Stimulated activated CD4-positive, alpha-beta T cell treated with anti-CD3 and anti-CD28 coated beads, Interleukin-2, amount 100 ng/mL, for 24 hours (primary cell): Measurements from ENCODE around the gene COG2.
"Not testable (repeated sequence)": the region's sequence is repeated elsewhere in the genome, so short reads cannot be mapped to it uniquely, and the experiment has no call there.

Experiments used
- DNase-seq, 2 donors: peaks; one replicate each; pipeline ENCODE4 v3.0.0-alpha.2; 2020

COG2 gene

DNA sequence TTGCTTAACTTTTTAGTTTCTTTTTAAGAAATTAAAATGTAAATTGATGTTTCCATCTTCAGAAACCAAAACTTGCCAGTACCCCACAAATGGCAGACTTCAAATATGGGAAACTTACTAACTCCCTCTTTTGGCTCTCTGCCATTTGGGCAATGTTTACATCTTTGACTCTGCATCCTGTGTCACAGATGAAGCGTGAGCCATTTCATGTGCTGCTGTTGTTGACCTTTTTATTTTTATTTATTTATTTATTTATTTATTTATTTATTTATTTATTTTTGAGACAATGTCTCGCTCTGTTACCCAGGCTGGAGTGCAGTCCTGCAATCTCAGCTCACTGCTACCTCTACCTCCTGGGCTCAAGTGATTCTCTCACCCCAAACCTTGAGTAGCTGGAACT lies 16.0 kb upstream of the COG2 start:
- no peak for DNase-seq

- DNase-seq: no peak
These were observed 14.5 kb upstream of the COG2 start for GRCh38 chr1:230627767-230628166.

DNA sequence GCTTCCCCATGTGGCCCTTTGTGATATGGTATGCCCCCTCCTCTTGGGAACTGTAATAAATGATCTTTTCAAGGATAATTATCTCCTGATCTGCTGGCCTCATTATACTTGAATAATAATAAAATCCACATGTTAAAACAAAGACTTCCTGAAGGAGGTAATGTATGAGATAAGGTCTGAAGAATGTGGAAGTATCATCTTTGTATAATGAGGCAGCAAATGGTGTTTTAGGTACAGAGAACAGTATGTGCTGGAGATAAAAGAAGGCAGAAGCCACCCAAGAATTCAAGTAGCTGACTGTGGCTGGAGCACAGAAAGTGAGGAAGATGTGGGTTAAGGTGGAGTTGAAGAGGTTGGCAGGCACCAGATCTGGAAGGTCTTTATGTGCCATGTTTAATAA lies 12.8 kb upstream of the COG2 start:
- DNase-seq: no peak

DNA sequence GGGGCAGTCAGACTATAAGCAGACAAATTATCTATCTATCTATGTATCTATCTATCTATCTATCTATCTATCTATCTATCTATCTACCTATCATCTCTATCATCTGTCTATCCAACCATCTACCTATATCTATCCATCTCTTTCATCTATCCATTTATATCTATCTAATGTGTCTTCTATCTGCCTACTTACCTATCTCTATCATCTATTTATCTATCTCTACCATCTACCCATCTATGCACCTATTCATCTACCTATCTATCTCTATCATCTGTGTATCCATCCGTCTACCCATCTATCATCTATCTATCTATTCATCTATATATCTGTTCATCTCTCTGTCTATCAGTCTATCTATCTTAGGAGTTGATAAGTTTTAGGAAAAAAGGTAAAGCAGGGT lies 10.8 kb upstream of the COG2 start:
- DNase-seq: no peak

DNA sequence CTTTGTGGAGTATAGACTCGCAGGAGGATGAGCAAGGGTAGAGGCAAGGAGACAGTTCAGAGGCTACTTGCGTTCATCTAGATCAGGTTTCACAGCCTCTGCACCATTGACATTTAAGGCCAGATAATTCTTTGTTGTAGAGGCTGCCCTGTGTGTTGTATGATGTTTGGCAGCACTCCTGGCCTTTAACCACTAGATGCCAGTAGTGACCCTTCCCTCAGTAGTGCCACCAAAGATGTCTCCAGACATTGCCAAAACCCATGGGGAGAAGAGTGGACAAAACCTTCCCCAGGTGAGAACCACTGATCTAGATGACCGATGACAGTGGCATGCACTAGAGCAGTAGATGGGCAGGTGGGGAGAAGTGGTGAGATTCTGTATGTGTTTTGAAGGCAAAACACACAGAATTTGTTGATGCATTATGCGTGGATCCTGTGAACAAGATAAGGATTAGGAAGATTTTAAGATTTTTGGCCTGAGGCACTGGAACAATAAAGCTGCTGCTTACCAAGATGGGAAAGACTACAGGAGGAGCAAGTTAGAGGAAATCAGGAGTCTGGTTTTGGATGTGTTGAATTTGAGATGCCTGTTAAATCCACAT lies 9.9 kb upstream of the COG2 start:
- DNase-seq: no peak

DNA sequence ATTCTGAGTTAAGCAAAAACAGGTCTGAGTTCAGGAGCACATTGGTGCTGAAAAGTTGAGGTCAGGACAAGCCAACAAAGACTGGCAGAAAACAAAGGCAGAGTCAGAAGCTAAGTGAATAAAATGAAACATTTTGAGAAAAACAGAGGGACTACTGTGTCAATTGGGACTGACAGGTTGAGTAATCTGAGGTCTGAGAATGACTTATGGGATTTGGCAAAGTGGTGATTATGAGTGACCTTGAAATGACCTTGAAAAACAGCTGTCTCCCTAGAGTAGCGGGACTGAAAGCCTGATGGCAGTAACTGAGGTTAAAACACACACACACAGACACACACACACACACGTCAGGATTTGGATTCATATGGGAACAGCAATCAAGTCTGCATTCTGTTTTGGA lies 8.8 kb upstream of the COG2 start:
- DNase-seq: no peak

DNA sequence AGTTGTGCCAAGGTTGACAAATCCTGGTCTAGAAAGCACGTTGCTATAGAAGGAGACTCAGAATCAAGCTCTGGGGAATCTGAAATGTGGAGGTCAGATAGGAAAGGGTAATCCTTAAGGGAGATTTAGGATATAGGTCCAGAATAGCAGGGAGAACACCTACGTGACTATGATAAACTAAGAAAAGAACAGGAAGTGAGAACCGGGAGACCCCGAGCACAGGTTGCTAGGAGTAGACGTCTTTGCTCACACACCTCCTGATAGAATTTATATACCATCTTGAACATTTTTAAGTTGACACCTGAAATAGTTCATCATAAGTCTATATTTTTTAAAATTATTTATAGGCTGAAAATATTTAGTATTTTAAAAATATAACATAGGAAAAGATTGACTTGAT lies 7.9 kb upstream of the COG2 start:
- no peak for DNase-seq

- DNase-seq: peak in 1 of 2 donors; percentile 8
These were observed 5.6 kb upstream of the COG2 start for GRCh38 chr1:230636575-230637148.

DNA sequence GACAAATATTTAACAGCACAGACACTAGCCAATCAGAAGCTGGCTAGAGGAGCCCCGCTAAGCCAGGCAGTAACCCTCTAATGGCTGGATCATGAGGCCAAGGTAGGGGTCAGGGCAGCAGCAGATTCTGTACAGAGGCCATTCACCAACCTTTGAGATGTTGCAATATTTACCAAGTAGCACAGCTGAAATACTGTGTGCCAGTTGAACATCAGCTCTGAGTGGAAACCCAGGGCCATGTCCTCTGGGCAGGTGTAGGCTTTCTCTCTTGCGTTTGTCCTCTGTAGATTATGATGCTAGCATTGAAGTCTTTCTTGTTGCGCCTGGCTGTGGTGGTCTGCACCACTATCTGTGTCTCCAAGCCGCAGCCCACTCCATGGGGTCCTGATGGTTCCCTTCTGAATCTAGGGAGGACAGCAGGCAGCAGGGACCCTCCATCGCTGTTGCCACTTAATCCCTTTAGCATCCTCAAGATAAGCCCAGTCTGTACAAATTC lies 2.5 kb upstream of the COG2 start:
- DNase-seq: no peak

GRCh38 chr1:230641346-230641745 lies 935 bp upstream of the COG2 start:
- no peak for DNase-seq

DNA sequence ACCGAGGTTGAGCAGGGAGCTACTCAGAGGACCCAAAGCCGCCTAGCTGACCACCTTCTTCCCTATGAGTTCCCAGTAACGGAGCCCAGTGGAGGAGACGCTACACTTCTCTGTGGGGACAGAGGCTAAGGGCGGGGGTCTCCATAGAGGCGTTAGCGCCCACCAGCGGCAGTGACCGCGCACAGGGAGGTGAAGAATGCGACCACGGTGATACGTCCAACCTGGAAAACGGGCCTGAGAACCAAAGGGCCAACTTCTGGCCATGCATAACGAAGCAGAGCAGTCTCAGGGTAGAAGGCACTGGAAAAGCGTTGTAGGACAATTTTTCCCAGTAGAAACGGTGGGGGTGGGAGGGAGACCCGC lies 400 bp upstream of the COG2 start:
- DNase-seq: peak in 1 of 2 donors; percentile 20

DNA sequence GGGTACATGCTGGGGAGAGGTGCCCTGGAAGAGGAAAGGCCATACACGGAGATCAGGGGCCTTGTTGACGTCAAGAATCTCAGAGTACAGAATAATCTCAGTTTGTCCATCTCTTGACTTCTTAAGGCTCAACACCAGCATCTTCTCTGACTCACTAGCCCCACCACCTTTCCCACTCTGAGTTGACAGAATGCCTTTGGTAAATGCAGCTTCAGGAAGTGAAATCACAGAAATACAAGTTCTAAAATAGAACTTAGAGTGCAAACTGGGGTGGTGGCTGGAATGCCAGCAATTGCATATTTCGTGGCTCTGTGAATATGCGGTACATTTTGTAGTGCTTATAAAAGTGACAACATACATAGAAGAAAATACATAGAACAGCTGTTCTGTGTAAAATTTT lies 1.6 kb downstream of the COG2 start:
- no peak for DNase-seq

GRCh38 chr1:230646710-230647302 lies 4.5 kb downstream of the COG2 start:
- DNase-seq: no peak

GRCh38 chr1:230647321-230647720 lies 5.0 kb downstream of the COG2 start:
- DNase-seq: no peak

- DNase-seq: no peak
These were observed 5.8 kb downstream of the COG2 start for GRCh38 chr1:230648114-230648513.

DNA sequence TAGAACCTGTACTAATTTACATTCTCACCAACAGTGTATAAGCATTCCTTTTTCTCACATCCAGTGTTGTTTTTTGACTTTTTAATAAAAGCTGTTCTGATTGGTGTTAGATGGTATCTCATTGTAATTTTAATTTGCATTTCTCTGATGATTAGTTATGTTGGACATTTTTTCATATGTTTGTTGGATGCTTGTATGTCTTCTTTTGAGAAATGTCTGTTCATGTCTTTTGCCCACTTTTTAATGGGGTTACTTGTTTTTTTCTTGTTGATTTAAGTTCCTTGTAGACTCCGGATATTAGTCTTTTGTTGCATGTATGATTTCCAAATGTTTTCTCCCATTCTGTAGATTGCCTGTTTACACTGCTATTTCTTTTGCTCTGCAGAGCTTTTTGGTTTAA lies 8.0 kb downstream of the COG2 start:
- DNase-seq: no peak

GRCh38 chr1:230651235-230651634 lies 9.0 kb downstream of the COG2 start:
- no peak for DNase-seq

GRCh38 chr1:230656719-230657118 lies 14.4 kb downstream of the COG2 start:
- DNase-seq: not testable (repeated sequence)

DNA sequence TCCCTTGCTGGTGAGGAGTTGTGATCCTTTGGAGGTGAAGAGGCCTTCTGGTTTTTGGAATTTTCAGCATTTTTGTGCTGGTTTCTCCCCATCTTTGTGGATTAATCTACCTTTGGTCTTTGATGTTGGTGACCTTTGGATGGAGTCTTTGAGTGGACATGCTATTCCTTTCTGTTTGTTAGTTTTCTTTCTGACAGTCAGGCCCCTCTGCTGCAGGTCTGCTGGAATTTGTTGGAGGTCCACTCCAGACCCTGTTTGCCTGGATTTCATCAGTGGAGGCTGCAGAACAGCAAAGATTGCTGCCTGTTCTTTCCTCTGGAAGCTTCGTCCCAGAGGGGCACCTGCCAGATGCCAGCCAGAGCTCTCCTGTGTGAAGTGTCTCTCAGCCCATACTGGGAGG lies 15.8 kb downstream of the COG2 start:
- DNase-seq: not testable (repeated sequence)

DNA sequence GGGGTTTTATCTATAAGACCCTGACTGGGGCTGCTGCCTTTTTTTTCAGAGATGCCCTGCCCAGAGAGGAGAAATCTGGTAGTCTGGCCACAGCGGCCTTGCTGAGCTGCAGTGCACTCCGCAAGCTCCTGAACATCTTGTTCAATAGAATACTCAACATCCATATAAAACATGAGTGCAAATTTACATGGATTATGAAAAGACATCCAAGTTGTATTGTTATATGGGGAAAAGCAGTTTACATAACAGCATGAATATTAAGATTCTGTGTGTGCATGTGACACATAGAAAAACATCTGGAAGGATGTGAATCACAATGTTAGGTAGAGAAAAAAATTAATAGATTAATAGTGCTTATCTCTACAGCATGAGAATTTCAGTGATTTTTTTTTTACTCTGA lies 16.4 kb downstream of the COG2 start:
- no peak for DNase-seq

DNA sequence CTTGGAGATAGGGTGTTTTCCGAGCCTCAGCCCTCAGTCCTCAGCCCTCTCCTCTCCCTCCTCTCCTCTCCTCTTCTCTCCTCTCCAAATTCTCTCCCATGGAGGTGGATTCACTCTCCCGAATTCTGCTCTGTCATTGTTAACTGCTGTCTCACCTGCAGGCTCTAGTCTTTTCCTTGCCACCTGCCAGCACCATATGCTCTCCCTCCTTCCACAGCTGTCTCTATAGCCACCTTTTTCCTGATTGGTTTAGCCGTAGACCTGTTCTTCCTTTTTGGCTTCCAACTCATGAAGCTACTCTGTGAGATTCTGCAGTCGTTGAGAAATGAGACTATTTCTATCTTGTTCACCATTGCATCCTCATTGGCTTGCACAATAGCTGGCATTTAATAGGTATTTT lies 19.7 kb downstream of the COG2 start:
- DNase-seq: no peak

DNA sequence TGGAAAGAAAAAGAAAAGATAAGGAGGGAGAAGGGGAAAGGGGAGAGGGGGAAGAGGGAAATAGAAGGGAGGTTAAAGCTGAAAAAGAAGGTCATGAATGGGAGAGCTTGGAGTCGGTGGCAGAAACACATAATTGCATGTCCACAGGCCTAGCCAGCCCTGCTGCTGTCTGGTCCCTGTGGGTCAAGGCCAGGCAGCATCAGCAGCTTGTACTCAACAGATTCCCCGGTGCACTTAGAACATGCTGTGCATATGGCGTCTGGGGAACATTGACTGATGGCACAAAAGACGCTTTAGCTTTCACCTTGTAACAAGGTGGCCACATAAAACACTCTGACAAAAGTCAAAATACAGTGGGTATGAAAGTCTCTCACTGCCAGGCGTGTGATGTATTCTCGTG lies 25.9 kb downstream of the COG2 start:
- DNase-seq: no peak

- no peak for DNase-seq
These were observed 27.3 kb downstream of the COG2 start for GRCh38 chr1:230669543-230669942.

- DNase-seq: no peak
These were observed 32.3 kb downstream of the COG2 start for GRCh38 chr1:230674581-230674980.

DNA sequence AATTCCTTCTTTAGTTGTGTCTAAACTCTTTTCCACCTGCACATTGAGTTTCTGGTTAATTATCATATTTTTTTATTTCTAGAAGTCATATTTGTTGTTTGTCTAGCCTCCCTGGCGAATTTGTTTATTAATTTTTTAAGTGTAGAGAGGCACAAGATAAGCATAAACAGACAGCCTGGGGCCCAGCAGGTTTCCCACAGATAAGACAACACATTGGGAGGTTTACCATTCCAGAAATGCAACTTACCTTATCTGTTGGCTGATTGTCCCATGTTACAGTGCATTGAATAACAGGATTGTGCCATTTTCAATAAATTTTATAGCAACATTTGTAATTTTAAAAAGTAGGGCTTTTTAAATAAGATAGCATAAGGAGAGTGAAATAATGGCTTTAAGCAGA lies 34.9 kb downstream of the COG2 start:
- no peak for DNase-seq
